Left lung (tissue), 10 donors: ENCODE measurements around the gene GALP. TPM values are rescaled to one million over a fixed set of nuclear protein-coding genes. Genes with fewer than 3 reads are reported as not detected.

Experiments
- ATAC-seq: fragments of 200-7000 bp; cut with Tn5 transposase; one replicate; pipeline ENCODE4 v1.9.1; 2020; ENCODE audit warnings: moderate library complexity
- DNase-seq, 4 donors: peaks; one replicate each; pipeline ENCODE4 v3.0.0-alpha.2; 2013 to 2020
- H3K27ac ChIP-seq, 2 donors: fragments of 200-600 bp; sonication (generic) in 1 of 2; one replicate each; pipeline versions ENCODE4 v1.5.0 to v1.8.0; 2020 to 2021
- H3K27me3 ChIP-seq, 2 donors: fragments of 200-600 bp; sonication (generic) in 1 of 2; one replicate each; pipeline versions ENCODE4 v1.5.0 to v1.8.0; 2020 to 2021
- H3K36me3 ChIP-seq, 2 donors: fragments of 200-600 bp; sonication (generic) in 1 of 2; one replicate each; pipeline versions ENCODE4 v1.5.0 to v1.8.0; 2020 to 2021
- H3K4me1 ChIP-seq, 2 donors: fragments of 200-600 bp; one replicate each; pipeline ENCODE4 v1.8.0; 2021
- H3K4me3 ChIP-seq, 2 donors: fragments of 200-600 bp; sonication (generic) in 1 of 2; one replicate each; pipeline versions ENCODE4 v1.5.0 to v1.8.0; 2020 to 2021; ENCODE audit warnings: mild to moderate bottlenecking in 1 of 2
- H3K9me3 ChIP-seq, 2 donors: fragments of 200-600 bp; sonication (generic) in 1 of 2; one replicate each; pipeline versions ENCODE4 v1.5.0 to v1.8.0; 2020 to 2021
- intact Hi-C, 2 donors: fragments of 100-400 bp; cut with DNase I; formaldehyde crosslinking; loops; one replicate each; pipeline versions ENCODE4 v1.11.2 to v1.14.2; 2022
- polyA plus RNA-seq, 6 donors: library from polyadenylated mRNA; unstranded; fragments of 120-200 nt; gene quantifications; one replicate each; pipeline ENCODE4 v1.2.1, GENCODE V29; 2013; ENCODE audit not compliant: insufficient read length in 6 of 6
- total RNA-seq, 2 donors: library from RNA; stranded (reverse); fragmentation: NEBNext Ultra II Directional; extraction: Animal tissue kit (Norgen Biotek cat#: 25700); gene quantifications; one replicate each; pipeline ENCODE4 v1.2.1, GENCODE V29; 2021
- TF ChIP-seq, protein P1 (sequence below), 2 donors: fragments of 200-600 bp; sonication (generic) in 1 of 2; IDR thresholded peaks; one replicate each; pipeline versions ENCODE4 v1.5.0 to v1.8.0; 2021; ENCODE audit warnings: antibody characterized with exemption in 2 of 2
- donor health status: DM: no; HTN: yes; CAD: no.
- donor health status: DM: no; HTN: no; CAD: no.

GALP gene
- total and polyA plus RNA-seq, 8 donors = not detected

DNA sequence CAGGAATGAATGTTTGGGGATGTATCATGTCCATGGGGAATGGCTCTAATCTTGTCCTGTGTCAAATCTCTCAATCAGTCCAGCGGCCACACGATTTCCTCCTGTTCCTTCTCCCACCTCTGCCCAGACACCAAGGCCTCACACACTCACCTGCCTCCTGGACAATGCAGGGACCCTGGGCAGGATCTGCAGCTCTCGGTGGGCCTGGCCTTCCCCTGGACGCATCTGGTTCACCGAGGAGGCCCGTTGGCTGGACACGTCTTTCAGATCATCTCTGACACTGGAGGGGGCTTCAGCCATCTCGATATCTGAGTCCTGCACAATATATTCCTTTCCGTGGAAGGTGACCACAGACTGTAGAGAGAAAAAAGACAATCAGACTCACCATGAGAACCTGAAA, 47.7 kb downstream of the GALP start:
- Histone ChIP-seq H3K4me3 (no peak overlapping the region), H3K4me1 (no peaks in the 10 kb centered on the region), H3K9me3 (no peaks in the 10 kb centered on the region), H3K36me3 (peaks cover 0 to 25% of the 10 kb centered on the region in 2 donors), H3K27me3 (peaks cover 0 to 4% of the 10 kb centered on the region in 2 donors), H3K27ac (no peak overlapping the region)
- intact Hi-C loops = no loop called here
- TF ChIP-seq, protein P1, sequence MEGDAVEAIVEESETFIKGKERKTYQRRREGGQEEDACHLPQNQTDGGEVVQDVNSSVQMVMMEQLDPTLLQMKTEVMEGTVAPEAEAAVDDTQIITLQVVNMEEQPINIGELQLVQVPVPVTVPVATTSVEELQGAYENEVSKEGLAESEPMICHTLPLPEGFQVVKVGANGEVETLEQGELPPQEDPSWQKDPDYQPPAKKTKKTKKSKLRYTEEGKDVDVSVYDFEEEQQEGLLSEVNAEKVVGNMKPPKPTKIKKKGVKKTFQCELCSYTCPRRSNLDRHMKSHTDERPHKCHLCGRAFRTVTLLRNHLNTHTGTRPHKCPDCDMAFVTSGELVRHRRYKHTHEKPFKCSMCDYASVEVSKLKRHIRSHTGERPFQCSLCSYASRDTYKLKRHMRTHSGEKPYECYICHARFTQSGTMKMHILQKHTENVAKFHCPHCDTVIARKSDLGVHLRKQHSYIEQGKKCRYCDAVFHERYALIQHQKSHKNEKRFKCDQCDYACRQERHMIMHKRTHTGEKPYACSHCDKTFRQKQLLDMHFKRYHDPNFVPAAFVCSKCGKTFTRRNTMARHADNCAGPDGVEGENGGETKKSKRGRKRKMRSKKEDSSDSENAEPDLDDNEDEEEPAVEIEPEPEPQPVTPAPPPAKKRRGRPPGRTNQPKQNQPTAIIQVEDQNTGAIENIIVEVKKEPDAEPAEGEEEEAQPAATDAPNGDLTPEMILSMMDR (IDR thresholded peaks at IDR 0.05) = no peak
- ATAC-seq = no peak
- no peak for DNase-seq

Other genes with a start within 250 kb of the GALP start
- gene NLRP13, start 243.7 kb upstream of the GALP start, total RNA-seq = not detected
- not detected for gene NLRP13, start 243.7 kb upstream of the GALP start, polyA plus RNA-seq
- not detected for gene NLRP8, start 228.2 kb upstream of the GALP start, total RNA-seq
- under 1 TPM in 1 of 6 donors, not detected in 5; 0.04 TPM for gene NLRP8, start 228.2 kb upstream of the GALP start, polyA plus RNA-seq
- not detected for gene NLRP5, start 189.2 kb upstream of the GALP start, total RNA-seq
- gene NLRP5, start 189.2 kb upstream of the GALP start, polyA plus RNA-seq = not detected
- 10 to 100 TPM; 26.4 to 44.6 TPM for gene ZNF787, start 54.7 kb upstream of the GALP start, total RNA-seq
- 10 to 100 TPM; 11.0 to 22.5 (median 16.1) TPM for gene ZNF787, start 54.7 kb upstream of the GALP start, polyA plus RNA-seq
- gene ZNF444, start 34.7 kb upstream of the GALP start, total RNA-seq = 10 to 100 TPM; 35.4 to 36.8 TPM
- gene ZNF444, start 34.7 kb upstream of the GALP start, polyA plus RNA-seq = 10 to 100 TPM; 37.6 to 52.3 (median 45.1) TPM
- not detected for gene ZSCAN5B, start 21.8 kb downstream of the GALP start, total RNA-seq
- gene ZSCAN5B, start 21.8 kb downstream of the GALP start, polyA plus RNA-seq = under 1 TPM in 4 of 6 donors, not detected in 2; 0.14 to 0.22 (median 0.21) TPM
- not detected for gene ZSCAN5C, start 26.3 kb downstream of the GALP start, total RNA-seq
- not detected for gene ZSCAN5C, start 26.3 kb downstream of the GALP start, polyA plus RNA-seq
- gene EDDM13, start 96.7 kb downstream of the GALP start, total RNA-seq = not detected
- gene EDDM13, start 96.7 kb downstream of the GALP start, polyA plus RNA-seq = 10 to 100 TPM in 1 of 6 donors, 1 to 10 TPM in 5; 4.1 to 10.1 (median 6.2) TPM
- 10 to 100 TPM in 1 of 2 donors, 1 to 10 TPM in 1; 6.8 to 16.7 TPM for gene ZSCAN5A, start 138.8 kb downstream of the GALP start, total RNA-seq
- 10 to 100 TPM; 14.5 to 21.8 (median 17.2) TPM for gene ZSCAN5A, start 138.8 kb downstream of the GALP start, polyA plus RNA-seq
- gene ZNF582, start 217.5 kb downstream of the GALP start, total RNA-seq = 1 to 10 TPM; 2.9 to 4.3 TPM
- gene ZNF582, start 217.5 kb downstream of the GALP start, polyA plus RNA-seq = 10 to 100 TPM in 2 of 6 donors, 1 to 10 TPM in 4; 8.4 to 13.1 (median 9.4) TPM
- 1 to 10 TPM; 4.8 to 6.1 TPM for gene ZNF583, start 228.3 kb downstream of the GALP start, total RNA-seq
- gene ZNF583, start 228.3 kb downstream of the GALP start, polyA plus RNA-seq = 10 to 100 TPM in 5 of 6 donors, 1 to 10 TPM in 1; 9.5 to 13.8 (median 12.5) TPM